GM03348 (cell line): ENCODE results near the gene ADGRL3.
"Not testable (repeated sequence)": the region's sequence is repeated elsewhere in the genome, so short reads cannot be mapped to it uniquely, and the experiment has no call there.

Source experiments
- DNase-seq: peaks from one replicate; pipeline ENCODE4 v3.0.0; 2012; ENCODE audit warnings: low spot score

Gene ADGRL3

GRCh38 chr4:61493470-61493869 is 293.3 kb downstream of the ADGRL3 start:
- no peak for DNase-seq

DNA sequence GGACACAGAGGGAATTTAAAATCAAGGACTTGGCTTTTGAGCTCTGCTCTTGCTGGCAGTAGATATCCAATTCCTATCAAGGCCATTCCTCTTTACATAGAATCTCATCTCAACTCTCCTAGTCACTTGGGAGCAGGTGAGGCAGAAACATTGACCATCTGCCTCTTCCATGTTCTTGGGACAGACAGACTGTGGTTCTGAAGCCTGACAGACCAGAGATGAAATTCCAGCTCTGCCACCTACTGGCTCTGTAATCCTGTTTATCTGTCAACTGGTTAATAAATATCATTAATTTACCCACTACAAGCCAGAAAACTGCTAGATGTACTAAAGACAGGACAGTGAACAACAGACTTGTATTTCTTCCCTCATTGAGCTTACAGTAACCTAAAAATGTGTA is 300.8 kb downstream of the ADGRL3 start:
- no peak for DNase-seq

DNA sequence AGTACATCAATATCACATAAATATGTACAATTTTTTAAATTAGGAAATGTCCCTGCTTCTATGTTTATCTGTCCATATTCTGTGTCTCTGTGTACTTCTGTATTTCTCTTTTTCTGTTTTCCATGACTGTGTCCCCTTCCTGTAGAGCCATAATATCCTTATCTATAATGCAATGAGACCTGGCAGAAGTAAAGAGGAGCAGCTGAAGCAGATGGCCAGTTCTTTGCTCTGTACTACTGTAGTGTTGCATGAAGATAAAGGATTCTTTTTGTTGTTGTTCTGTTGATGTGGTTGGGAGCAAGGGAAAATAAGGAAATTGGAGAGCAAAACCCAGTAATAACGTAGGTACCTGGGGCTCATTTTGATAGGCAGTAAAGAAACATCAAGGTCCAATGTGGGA is 301.7 kb downstream of the ADGRL3 start:
- no peak for DNase-seq

DNA sequence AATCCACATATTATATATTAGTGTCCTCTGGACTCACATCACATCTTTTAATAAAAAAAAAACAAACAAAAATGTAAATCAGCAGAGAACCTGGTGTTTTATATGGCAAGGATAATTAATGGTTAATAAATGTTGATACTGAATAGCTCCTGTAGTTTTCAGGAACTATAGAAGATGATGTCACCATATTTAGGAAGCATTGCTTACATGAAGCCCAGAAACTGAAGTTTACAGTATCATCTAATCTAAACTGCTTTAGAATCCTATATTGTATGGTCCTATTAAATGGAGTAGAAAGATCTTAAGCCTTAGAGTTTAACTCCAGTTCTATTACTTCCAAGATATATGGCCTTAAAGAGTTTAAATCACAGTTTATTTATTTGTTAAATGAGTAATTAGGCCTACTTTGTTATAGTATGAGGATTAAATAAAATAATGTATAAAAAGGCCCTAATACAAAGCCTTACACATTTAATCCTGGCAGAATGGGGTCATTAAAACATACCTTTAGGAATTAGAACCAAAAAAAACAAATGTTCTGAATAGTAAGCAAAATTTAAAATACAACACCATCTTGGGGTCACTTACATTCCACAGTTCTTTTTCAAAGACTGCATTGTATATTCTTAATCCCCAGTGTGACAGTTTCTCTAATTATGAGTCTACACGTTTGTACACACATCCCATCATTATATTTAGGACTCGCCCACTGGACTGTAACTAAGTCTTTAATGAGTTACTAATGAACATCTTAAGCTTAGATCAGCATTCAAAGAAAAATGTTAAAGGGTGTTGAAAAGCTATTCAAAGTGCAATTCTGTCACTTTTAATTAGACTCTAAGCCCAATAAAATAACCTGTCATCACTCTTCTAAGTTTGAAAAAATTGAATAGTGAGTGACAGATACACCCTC is 305.9 kb downstream of the ADGRL3 start:
- no peak for DNase-seq

DNA sequence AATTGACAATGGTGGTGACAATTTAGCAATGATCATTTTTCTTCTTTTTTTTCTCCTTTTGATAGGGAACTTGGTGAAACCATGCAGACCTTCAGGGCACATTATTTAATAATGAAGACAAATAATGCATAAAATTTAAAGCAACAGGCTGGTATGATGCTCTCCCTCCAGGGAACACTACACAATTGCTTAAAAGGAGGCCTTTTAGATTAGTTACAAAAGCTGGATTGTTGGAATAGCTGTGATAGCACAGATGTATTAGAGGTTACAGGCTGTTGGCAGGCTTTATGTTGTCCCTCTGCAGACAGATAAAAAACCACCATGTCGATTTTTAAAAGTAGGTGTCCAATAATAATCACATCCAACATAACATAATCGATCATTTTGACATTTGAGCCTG is 307.0 kb downstream of the ADGRL3 start:
- no peak for DNase-seq

DNA sequence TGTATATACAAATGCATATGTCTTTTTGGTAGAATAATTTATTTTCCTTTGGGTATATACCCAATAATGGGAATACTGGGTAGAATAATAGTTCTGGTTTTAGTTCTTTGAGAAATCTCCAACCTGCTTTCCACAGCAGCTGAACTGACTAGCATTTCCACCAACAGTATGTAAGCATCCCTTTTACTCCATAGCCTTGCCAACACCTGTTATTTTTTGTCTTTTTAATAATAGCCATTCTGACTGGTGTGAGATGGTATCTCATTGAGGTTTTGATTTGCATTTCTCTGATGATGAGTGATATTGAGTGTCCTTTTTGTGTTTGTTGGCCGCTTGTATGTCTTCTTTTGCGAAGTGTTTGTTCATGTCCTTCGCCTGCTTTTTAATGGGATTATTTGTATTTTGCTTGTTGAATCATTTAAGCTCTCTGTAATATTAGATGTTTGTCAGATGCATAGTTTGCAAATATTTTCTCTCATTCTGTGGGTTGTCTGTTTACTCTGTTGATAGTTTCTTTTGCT is 309.7 kb downstream of the ADGRL3 start:
- not testable (repeated sequence) for DNase-seq

DNA sequence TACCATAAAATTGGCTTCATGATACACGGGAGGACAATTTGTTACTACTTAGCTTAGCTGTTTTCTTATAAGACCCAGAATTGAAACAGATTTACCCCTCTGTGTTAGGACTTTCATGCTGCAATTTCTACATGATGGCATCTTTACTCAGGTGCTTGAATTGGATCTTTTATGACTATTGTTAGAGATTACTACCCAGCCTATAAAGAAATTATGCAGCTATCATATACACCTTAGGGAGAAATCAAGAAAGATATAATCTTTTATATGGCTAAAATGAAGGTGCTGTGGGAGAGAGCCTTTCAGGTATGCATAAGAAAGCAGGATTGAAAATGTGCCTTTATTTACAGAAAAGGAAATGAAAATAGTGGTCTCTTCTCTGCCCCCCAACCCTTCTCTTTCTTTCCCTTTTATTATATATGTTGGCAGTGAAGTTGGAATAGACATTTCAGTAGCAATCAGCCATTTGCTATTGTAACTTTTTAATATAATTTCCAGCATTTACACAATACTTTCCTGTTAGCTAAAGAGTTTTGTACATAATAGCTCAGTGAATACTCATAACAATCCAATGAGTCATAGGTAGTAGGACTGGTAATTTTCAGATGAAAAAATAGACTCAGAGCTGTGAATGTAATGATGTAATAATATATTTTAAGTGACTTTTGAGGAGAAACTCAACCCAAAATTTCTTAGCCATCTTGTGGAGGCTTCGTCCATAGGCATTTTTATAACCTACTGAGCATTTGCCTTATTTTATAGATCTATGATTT is 311.8 kb downstream of the ADGRL3 start:
- DNase-seq: peak; percentile 17

- no peak for DNase-seq
Measured at GRCh38 chr4:61514991-61515390, 314.9 kb downstream of the ADGRL3 start.

DNA sequence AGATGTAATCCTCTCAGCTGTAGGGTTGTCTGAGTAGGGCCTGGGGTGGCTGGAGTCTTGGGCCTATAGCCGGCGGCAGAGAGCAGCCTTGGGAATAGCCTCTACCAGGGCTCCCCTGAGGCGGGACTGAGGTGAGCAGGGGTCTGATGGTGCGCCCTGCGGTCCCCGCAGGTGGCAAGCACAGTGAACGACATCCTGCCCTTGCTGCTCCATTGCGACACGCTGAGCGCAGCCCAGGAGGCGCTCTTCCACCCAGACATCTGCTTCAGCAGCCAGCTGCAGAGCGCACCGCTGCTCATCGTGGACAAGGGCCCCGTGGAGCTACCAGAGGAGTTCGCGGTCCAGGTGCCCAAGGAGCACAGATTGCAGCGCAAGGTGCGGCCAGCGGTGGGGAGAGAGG is 317.0 kb downstream of the ADGRL3 start:
- DNase-seq: no peak

DNA sequence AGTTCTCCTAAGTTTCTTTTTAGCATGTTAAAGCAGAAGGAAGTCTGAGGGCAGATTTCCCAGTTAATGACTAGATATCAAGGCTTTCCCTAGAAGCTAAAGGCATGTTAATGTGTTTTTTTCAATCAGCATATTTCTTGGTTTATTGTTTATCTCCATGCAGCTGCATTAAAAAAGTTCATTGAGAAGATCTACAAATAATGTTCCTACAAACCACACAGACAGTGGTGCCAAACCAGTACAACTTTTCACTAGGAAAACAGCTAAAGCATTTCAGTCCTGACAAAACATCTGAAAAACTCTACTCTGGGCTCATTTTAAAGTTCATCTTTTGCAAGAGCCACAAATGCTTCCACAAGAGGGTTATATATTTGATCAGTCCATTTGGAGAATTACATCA is 320.0 kb downstream of the ADGRL3 start:
- no peak for DNase-seq

- DNase-seq: no peak
Measured at GRCh38 chr4:61520681-61521160, 320.6 kb downstream of the ADGRL3 start.

DNA sequence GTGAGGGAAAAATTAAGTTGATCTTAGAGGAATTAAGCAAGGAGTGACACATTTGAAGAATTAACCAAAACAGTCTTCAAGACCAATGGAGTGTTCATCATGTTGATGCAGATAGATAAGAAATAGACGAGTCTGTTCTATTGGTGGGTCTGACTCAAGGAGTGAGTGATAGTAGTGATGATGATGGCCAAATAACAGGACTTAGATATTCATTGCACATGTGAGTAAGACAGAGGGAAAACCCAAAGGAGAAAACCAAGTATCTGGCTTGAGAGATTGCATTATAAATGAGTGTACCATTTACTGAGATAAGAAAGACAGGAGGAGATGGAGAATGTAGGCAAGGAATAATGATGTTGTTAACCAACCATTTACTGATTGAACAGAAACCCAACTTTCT is 321.3 kb downstream of the ADGRL3 start:
- DNase-seq: no peak

- no peak for DNase-seq
Measured at GRCh38 chr4:61522312-61522711, 322.2 kb downstream of the ADGRL3 start.

DNA sequence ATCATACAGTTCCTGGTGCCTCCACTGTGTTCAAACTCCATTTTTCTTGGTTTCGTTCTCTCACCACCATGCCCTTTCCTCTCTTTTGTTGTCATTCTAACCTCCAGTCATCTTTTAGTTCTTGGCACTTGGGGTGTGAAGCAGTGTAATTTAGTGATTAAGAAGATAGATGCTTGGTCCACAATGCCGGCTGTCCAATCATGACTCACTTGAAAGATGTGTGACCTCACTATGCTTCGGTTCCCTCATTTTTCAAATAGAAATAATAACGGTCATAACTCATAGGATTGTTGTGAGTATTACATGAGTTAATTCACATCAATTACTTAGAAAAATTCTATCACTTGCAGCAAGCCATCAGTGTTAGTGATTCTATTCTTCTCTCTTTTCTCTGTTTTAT is 327.8 kb downstream of the ADGRL3 start:
- DNase-seq: no peak

- no peak for DNase-seq
Measured at GRCh38 chr4:61528595-61528994, 328.5 kb downstream of the ADGRL3 start.

- no peak for DNase-seq
Measured at GRCh38 chr4:61531188-61531587, 331.1 kb downstream of the ADGRL3 start.

DNA sequence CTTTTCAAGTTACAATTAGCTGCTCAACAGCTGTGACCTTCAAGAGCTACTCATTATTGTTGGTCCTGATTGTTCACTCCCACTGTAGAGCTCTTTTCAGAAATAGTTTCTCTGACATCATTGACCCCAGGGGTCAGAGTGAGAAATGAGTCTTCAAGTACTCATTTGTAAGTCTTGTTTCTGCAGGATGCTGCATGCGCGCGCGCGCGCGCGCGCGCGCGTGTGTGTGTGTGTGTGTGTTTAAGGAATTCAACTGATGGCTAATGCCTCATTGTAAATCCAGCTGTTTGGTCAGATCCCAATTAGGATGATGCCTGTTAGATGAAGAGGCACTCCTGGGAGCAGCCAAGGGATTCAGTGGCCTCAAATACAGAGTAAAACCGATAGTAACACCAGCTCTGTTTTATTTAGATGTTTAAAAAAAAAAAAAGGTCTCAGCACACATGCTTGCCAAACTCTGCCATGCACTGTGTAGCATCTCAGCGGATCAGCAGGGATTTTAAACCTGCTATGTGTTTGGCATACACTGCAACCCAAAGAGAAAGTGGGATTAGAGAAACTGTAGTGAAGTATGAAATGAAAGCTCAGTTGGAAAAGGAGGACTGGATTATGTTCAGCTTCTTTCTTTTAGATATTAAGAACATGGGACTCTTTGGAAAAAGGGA is 332.3 kb downstream of the ADGRL3 start:
- DNase-seq: no peak

DNA sequence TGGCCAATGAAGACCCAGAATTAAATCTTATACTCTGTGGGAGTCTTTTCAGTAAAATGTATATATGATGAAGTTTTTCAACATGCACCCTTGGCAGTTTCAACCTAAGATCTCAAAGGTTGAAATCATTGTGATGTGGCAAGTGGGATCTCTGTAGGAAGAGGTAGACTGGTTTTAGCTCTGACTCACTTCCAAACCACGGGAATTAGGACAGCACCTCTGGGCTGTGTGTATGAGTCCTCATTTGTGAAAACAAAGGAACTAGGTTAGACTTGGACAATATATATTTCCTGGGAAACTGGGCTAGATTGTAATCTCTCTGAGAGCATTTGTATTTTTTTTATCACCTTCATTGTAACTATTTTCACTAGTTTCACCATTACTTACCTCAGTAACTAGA is 333.0 kb downstream of the ADGRL3 start:
- no peak for DNase-seq

DNA sequence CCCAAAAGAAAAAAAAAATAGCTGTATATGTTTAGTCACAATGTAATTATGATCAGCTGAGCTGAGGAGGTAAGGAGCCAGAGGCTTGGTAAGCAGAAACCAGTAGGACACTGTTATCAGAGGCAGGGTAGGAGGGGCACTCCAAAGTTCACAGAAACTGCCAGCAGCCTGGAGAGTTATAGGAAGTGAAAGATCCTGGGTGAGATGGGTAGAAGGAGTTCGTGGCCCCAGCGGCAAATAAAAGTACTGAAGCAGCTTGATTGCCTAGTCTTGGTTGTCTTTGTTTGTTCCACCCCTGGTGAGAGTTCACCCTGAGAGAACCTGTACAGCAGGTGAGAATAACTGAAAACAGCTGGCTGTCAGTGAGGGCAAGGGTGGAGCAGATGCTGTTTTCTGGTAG is 340.8 kb downstream of the ADGRL3 start:
- no peak for DNase-seq

DNA sequence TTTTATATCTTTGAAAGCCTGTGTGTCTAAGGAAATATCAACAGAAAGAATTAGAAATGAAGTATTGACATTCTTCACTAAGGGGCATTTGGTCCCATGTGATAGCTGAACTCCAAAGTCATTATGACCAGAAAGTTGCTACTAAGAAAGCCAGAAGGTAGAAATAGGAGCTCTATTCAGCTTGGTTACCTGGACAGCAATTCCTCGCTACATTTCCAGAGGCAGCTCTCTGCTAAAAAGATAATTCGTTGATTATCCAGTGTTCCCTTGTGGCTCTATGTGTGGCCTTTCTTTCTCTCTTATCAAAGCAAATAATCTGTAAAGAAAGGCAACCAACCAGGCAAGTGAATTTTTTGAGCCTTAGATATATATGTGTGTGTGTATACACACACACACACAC is 341.3 kb downstream of the ADGRL3 start:
- no peak for DNase-seq

- no peak for DNase-seq
Measured at GRCh38 chr4:61543976-61544375, 343.9 kb downstream of the ADGRL3 start.

DNA sequence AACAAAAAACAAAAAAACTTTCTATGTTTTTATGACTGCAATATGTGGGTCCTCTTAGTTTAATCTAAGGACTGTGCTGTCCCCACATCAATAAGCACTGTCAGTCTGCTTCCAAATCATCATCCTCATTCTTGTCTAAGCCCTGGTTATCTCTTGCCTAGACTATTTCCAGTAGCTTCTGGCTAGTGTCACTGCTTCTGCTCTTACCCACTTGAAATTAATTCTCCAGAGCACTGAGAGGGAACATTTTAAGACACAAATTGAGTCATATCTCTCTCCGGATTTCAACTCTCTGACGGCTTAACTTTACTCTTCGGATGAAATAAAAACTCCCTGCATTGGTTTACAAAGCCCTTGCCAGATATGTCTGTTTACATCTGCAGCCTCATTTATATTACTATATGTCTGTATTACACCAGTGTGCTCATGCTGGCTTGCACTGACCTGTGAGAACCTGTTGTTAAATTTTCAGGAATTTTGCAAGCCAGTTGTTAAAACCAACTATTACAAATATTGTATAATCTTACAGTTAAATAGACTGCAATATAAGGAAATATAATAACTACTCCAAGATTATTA is 345.9 kb downstream of the ADGRL3 start:
- no peak for DNase-seq
